RCC 7860 (cell line): ENCODE measurements around the gene CFAP68.
"Not testable (repeated sequence)": the region's sequence is repeated elsewhere in the genome, so short reads cannot be mapped to it uniquely, and the experiment has no call there.

ENCODE experiments used
- DNase-seq: peaks from one replicate; pipeline ENCODE4 v3.0.0-alpha.2; 2015; ENCODE audit warnings: low spot score
- FAIRE-seq: peaks from 2 replicates; lab custom pipeline; 2012; peaks lifted over from hg19 to GRCh38; lab: Jason Lieb, UNC

Gene CFAP68

DNA sequence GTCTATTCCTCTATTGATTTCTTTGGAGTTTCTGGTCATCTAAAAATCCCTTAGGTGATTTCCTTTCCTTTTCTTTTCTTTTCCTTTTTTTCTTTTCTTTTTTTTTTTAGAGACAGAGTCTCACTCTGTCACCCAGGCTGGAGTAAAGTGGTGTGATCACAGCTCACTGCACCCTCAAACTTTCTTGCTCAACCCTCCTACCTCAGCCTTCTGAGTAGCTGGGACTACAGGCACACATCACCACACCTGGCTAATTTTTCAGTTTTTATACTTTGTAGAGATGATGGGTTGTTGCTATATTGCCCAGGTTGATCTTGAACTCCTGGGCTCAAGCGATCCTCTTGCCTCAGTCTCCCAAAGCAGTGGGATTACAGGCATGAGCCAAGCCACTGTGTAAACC lies 37.4 kb downstream of the CFAP68 start:
- DNase-seq (no peak), FAIRE-seq (no peak)

GRCh38 chr11:111917312-111917711 lies 38.0 kb downstream of the CFAP68 start:
- FAIRE-seq (no peak), DNase-seq (no peak)

DNA sequence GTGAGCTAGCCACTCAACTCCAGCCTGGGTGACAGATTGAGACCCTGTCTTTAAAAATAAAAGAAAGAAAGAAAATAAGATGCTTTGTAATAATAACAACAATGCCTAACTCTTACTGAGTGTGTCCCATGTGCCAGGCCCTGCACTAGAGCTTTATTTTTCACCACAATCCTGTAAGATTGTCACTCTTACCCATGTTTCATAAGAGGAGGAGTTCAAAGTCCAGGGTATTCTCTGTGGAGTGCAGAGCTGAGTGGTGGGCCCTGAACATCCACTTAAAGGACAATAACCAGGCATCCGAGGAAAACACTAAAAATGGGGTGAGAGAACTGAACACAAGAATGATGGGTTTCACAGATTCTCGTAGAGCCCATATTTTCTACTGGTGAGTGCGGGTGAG lies 38.4 kb downstream of the CFAP68 start:
- FAIRE-seq = no peak
- no peak for DNase-seq

DNA sequence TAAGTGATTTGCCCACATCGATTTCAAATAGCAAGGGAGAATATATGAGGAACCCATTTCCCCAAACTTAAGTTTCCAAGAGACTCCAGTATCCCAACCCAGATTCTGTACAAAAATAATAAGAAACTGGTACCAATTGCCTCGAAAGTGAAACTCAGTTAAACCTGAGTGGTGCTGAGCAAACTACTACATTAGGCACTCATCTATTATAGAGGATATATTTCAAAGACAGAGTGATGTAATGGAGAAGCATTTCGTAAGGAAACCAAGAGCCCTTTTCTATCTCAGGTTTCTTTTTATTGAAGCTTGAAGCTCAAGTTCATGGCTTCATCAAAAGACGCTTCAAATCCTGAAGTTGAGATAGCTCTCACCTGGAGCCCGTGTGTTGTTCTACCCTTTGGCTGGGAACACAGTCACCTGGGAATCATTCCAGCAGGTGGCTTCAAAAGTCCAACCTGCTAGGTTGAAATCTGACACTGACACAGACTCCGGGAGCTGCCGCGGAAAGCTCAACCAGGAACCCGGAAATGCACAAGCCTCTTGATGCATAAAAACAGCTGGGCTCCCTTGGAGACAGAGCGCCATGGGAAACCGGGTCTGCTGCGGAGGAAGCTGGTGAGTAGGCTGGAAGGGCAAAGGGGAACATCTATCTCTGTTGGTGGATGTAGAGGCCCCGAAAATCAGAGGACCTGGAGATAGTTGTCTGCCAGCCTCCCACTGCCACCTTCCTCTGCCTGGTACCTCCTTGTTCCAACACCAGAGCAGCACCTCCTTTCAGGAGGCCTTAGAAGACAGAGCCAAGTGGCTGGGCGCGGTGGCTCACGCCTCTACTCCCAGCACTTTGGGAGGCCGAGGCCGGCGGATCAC lies 39.3 kb downstream of the CFAP68 start, which contains the start of gene C11orf52:
TSS of gene C11orf52 (plus strand) at position 524 of the 867 bp plus-strand sequence. CDS start at position 584, 60 bp downstream.
- no peak for DNase-seq
- FAIRE-seq = no peak

- FAIRE-seq (no peak), DNase-seq (no peak)
Observed at GRCh38 chr11:111920908-111921307, 41.6 kb downstream of the CFAP68 start.

- no peak for DNase-seq
- no peak for FAIRE-seq
Observed at GRCh38 chr11:111921541-111922230, 42.3 kb downstream of the CFAP68 start.

DNA sequence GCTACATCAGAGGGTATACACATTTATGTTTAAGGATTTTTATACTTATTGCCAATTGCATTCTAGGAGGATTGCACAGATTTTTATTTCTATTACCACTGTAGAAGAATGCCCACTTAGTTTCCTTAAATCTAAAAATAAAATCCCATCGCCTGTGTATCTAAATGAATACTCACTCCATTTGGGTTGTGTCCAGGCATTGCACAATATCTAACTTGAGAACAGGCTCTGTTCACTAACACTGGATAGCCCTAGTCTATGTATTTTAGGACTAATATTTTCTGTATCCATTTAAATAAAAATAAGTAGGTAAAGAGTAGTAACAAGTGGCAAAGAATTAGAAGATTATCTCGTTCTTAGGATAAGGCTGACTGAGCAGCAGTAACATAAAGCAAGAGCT lies 43.5 kb downstream of the CFAP68 start:
- FAIRE-seq = no peak
- no peak for DNase-seq

GRCh38 chr11:111923351-111923788 lies 44.0 kb downstream of the CFAP68 start:
- no peak for FAIRE-seq
- no peak for DNase-seq

DNA sequence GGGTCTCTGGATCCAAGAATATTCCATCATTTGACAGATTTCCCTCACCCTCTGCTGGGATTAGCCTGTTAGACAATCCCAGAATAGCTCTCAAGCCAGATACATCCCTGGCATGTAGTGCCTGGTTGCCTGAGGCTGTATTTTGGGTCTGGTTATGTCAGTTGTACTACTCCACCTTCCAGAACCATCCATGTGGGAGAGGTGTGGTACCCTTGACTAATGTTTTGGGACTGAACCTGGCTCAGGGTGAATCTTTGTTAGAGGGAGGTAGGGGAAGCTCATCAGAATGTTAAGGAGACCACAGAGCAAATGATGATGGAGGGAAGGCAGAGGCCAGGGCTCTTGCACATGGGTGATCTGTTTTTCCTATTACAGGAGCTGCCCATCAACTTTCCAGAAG lies 44.6 kb downstream of the CFAP68 start:
- FAIRE-seq = no peak
- no peak for DNase-seq

GRCh38 chr11:111925953-111926352 lies 46.6 kb downstream of the CFAP68 start:
- DNase-seq = no peak
- FAIRE-seq = no peak

GRCh38 chr11:111926505-111927391 lies 47.4 kb downstream of the CFAP68 start:
- DNase-seq (peak; percentile 84), FAIRE-seq (peak; percentile 64)

- no peak for DNase-seq
- FAIRE-seq = no peak
Observed at GRCh38 chr11:111930472-111930871, 51.1 kb downstream of the CFAP68 start.

DNA sequence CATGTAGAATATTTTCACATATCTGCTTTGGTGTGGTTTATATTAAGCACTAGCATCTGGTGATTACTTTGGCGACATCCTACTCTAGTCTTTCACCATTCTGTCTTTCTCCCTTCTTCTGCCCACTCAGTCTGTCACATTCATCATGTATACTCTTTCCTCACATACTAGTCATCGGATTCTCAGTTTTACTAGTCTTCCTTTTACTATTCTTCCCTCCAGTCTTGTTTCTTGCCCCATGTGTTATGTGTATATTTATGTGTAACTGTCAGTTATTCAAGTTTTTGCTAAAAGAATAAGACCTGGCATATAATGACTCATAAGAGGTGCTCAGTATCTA lies 53.2 kb downstream of the CFAP68 start:
- FAIRE-seq = no peak
- no peak for DNase-seq

DNA sequence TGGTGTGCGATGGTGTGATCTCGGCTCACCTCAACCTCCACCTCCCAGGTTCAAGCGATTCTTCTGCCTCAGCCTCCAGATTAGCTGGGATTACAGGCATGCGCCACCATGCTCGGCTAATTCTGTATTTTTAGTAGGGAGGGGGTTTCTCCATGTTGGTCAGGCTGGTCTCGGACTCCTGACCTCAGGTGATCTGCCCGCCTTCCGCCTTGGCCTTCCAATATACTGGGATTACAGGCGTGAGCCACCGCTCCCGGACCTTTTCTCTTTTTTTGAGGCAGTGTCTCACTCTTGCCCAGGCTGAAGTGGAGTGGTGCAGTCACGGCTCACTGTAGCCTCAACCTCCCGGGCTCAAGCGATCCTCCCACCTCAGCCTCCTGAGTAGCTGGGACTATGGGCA lies 53.8 kb downstream of the CFAP68 start:
- not testable (repeated sequence) for DNase-seq, FAIRE-seq

DNA sequence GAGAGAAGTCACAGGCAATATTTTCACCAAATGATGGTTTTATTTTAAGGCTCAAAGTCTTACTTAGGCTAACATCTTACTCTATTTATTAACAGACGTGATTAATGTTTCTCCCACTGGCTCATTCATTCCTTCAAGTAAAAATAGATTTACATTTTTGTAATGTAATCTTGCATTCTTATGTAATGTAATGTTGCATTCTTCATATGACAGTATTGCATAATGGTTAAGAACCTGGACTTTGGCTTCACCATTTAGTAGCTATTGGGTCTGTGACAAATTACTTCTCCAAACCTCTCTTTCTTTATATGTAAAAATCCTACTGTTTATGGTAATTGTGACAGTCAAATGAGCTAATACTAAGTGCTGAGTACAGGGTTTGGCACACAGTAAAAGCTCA lies 54.5 kb downstream of the CFAP68 start:
- FAIRE-seq (no peak), DNase-seq (no peak)

- FAIRE-seq = no peak
Observed at GRCh38 chr11:111934306-111934705, 55.0 kb downstream of the CFAP68 start.

More at GRCh38 chr11:111934306-111934705, 55.0 kb downstream of the CFAP68 start:
- DNase-seq = no peak
